Mesendoderm (in vitro differentiated cells): Measurements from ENCODE around the gene CADPS. TPM values are rescaled to one million over a fixed set of nuclear protein-coding genes. Genes with fewer than 3 reads are reported as not detected.

Source experiments
- DNase-seq: peaks from one replicate; pipeline ENCODE4 v3.0.0; 2013
- H2AK5ac ChIP-seq: 2 replicates; pipeline ENCODE4 v1.6.1; 2013; ENCODE audit warnings: low read length, inconsistent platforms
- H2BK120ac ChIP-seq: 2 replicates; pipeline ENCODE4 v1.6.1; 2013; ENCODE audit warnings: low read depth, mild to moderate bottlenecking, low read length, moderate library complexity, mixed read lengths
- H2BK15ac ChIP-seq: replicated peaks from 2 replicates; pipeline ENCODE4 v1.6.1; 2013; ENCODE audit warnings: low read depth, mild to moderate bottlenecking, moderate library complexity
- H2BK5ac ChIP-seq: 2 replicates; pipeline ENCODE4 v1.6.1; 2013; ENCODE audit warnings: low read length, inconsistent platforms
- H3K18ac ChIP-seq: 2 replicates; pipeline ENCODE4 v1.6.1; 2013; ENCODE audit warnings: mild to moderate bottlenecking, low read length, mixed read lengths
- H3K23ac ChIP-seq: one replicate; pipeline ENCODE4 v1.6.1; 2013; ENCODE audit warnings: low read length
- H3K27ac ChIP-seq: 2 replicates; pipeline ENCODE4 v1.5.1; 2013; ENCODE audit warnings: low read depth, mild to moderate bottlenecking, inconsistent platforms, low read length, moderate library complexity
- H3K27me3 ChIP-seq: 2 replicates; pipeline ENCODE4 v1.6.1; 2013; ENCODE audit warnings: low read length, control low read depth, mild to moderate bottlenecking, inconsistent platforms; ENCODE audit not compliant: insufficient read depth, poor library complexity
- H3K36me3 ChIP-seq: 2 replicates; pipeline ENCODE4 v1.6.1; 2013; ENCODE audit warnings: low read length, inconsistent platforms; ENCODE audit not compliant: control insufficient read depth, insufficient read depth
- H3K4ac ChIP-seq: one replicate; pipeline ENCODE4 v1.6.1; 2013; ENCODE audit warnings: low read depth, mild to moderate bottlenecking, low read length, moderate library complexity
- H3K4me1 ChIP-seq: 2 replicates; pipeline ENCODE4 v1.6.1; 2013; ENCODE audit warnings: low read depth, low read length, inconsistent platforms; ENCODE audit not compliant: control insufficient read depth
- H3K4me2 ChIP-seq: 2 replicates; pipeline ENCODE4 v1.6.1; 2013; ENCODE audit warnings: low read length
- H3K4me3 ChIP-seq: 2 replicates; pipeline ENCODE4 v1.5.1; 2013; ENCODE audit warnings: mild to moderate bottlenecking, low read length
- H3K56ac ChIP-seq: one replicate; pipeline ENCODE4 v1.6.1; 2013; ENCODE audit warnings: low read length
- H3K79me1 ChIP-seq: 2 replicates; pipeline ENCODE4 v1.6.1; 2013; ENCODE audit warnings: low read length, inconsistent platforms
- H3K79me2 ChIP-seq: 2 replicates; pipeline ENCODE4 v1.6.1; 2013; ENCODE audit warnings: mild to moderate bottlenecking, low read length; ENCODE audit not compliant: control insufficient read depth, insufficient read depth
- H3K9ac ChIP-seq: 2 replicates; pipeline ENCODE4 v1.6.1; 2013; ENCODE audit warnings: low read length, inconsistent platforms
- H4K5ac ChIP-seq: one replicate; pipeline ENCODE4 v1.6.1; 2013; ENCODE audit warnings: low read length
- H4K8ac ChIP-seq: one replicate; pipeline ENCODE4 v1.6.1; 2013; ENCODE audit warnings: low read depth, mild to moderate bottlenecking, control low read depth, low read length, moderate library complexity
- WGBS: extraction: QIAGEN DNeasy Blood & Tissue Kit; methylation state at CpG from one replicate; pipeline ENCODE4 v1.1.7; 2013; ENCODE audit warnings: low lambda C conversion rate, missing lambda C conversion rate; ENCODE audit not compliant: insufficient coverage; ENCODE audit errors: extremely low coverage; 5-methylcytosine and 5-hydroxymethylcytosine counted together
- polyA plus RNA-seq, 2 experiments: library from polyadenylated mRNA; stranded (reverse); fragments of 200-250 nt; gene quantifications; one replicate each; pipeline ENCODE4 v1.2.3, GENCODE V29; 2013

Gene CADPS
- 5.3 TPM for polyA plus RNA-seq (2013, experiment 1 of 2)
- 5.6 TPM for polyA plus RNA-seq (2013, experiment 2 of 2)

- Histone ChIP-seq H3K4me3 (peak within 1 kb of the TSS; percentile 67), H4K5ac (no peak within 1 kb of the TSS), H3K4me2 (peak within 1 kb of the TSS; percentile 94), H3K4me1 (peaks cover 5% of the 10 kb centered on the region), H2AK5ac (no peak within 1 kb of the TSS), H3K27me3 (no peaks in the 10 kb centered on the region), H2BK120ac (no peak within 1 kb of the TSS), H3K9ac (peak within 1 kb of the TSS; percentile 71), H3K56ac (peak within 1 kb of the TSS; percentile 93), H2BK15ac (no peak within 1 kb of the TSS), H3K36me3 (no peaks in the 10 kb centered on the region), H2BK5ac (peak within 1 kb of the TSS; percentile 64), H3K4ac (no peak within 1 kb of the TSS), H3K27ac (peak within 1 kb of the TSS; percentile 73), H3K18ac (peak within 1 kb of the TSS; percentile 8), H3K23ac (peak within 1 kb of the TSS; percentile 75), H3K79me2 (no peaks in the 10 kb centered on the region), H3K79me1 (no peaks in the 10 kb centered on the region), H4K8ac (no peak within 1 kb of the TSS)
- WGBS = no CpG with 5 or more reads among the region's 85 CpGs
- peak; percentile 86 for DNase-seq
Measured at GRCh38 chr3:62874711-62875557, at the start of gene CADPS. CADPS (minus strand) TSS chr3:62875416; CDS start chr3:62875029, 387 bp downstream.

GRCh38 chr3:62923066-62923465 is 47.9 kb upstream of the CADPS start:
- no peaks in the 10 kb centered on the region for H3K27me3 ChIP-seq
- H3K4me3 ChIP-seq = no peak overlapping the region
- H2BK15ac ChIP-seq = no peak overlapping the region
- H3K4ac ChIP-seq = no peak overlapping the region
- H4K5ac ChIP-seq = no peak overlapping the region
- H3K79me2 ChIP-seq = no peaks in the 10 kb centered on the region
- H2AK5ac ChIP-seq = no peak overlapping the region
- H3K23ac ChIP-seq = no peak overlapping the region
- H2BK5ac ChIP-seq = no peak overlapping the region
- no peak overlapping the region for H3K4me2 ChIP-seq
- no peak overlapping the region for H3K9ac ChIP-seq
- no peak for DNase-seq
- no peak overlapping the region for H2BK120ac ChIP-seq
- no peak overlapping the region for H3K18ac ChIP-seq
- WGBS = no CpG with 5 or more reads among the region's 2 CpGs
- H3K36me3 ChIP-seq = no peaks in the 10 kb centered on the region
- H3K56ac ChIP-seq = no peak overlapping the region
- H3K79me1 ChIP-seq = no peaks in the 10 kb centered on the region
- no peak overlapping the region for H4K8ac ChIP-seq
- no peak overlapping the region for H3K27ac ChIP-seq
- no peaks in the 10 kb centered on the region for H3K4me1 ChIP-seq

GRCh38 chr3:62922326-62922725 is 47.1 kb upstream of the CADPS start:
- Histone ChIP-seq H4K5ac (no peak overlapping the region), H3K18ac (no peak overlapping the region), H3K4me3 (no peak overlapping the region), H3K4ac (no peak overlapping the region), H2AK5ac (no peak overlapping the region), H3K23ac (no peak overlapping the region), H2BK120ac (no peak overlapping the region), H3K4me2 (no peak overlapping the region), H2BK15ac (no peak overlapping the region), H3K79me1 (no peaks in the 10 kb centered on the region), H3K4me1 (no peaks in the 10 kb centered on the region), H3K27me3 (no peaks in the 10 kb centered on the region), H3K9ac (no peak overlapping the region), H3K56ac (no peak overlapping the region), H4K8ac (no peak overlapping the region), H2BK5ac (no peak overlapping the region), H3K27ac (no peak overlapping the region), H3K36me3 (no peaks in the 10 kb centered on the region), H3K79me2 (no peaks in the 10 kb centered on the region)
- no peak for DNase-seq
- WGBS = no CpG with 5 or more reads among the region's 2 CpGs

- Histone ChIP-seq H2BK5ac (no peak overlapping the region), H3K27me3 (no peaks in the 10 kb centered on the region), H2BK120ac (no peak overlapping the region), H4K8ac (no peak overlapping the region), H3K79me2 (no peaks in the 10 kb centered on the region), H3K27ac (no peak overlapping the region), H3K79me1 (no peaks in the 10 kb centered on the region), H3K23ac (no peak overlapping the region), H3K56ac (no peak overlapping the region), H4K5ac (no peak overlapping the region), H2AK5ac (no peak overlapping the region), H3K36me3 (no peaks in the 10 kb centered on the region), H3K4me3 (no peak overlapping the region), H3K4me1 (no peaks in the 10 kb centered on the region), H3K18ac (no peak overlapping the region), H3K9ac (no peak overlapping the region), H3K4me2 (no peak overlapping the region), H3K4ac (no peak overlapping the region), H2BK15ac (no peak overlapping the region)
- no peak for DNase-seq
Measured at GRCh38 chr3:62920466-62920784, 45.2 kb upstream of the CADPS start.

GRCh38 chr3:62919784-62920465 is 44.7 kb upstream of the CADPS start:
- Histone ChIP-seq H3K79me2 (no peaks in the 10 kb centered on the region), H3K79me1 (no peaks in the 10 kb centered on the region), H3K4me1 (no peaks in the 10 kb centered on the region), H3K27ac (no peak overlapping the region), H3K4me3 (no peak overlapping the region), H3K27me3 (no peaks in the 10 kb centered on the region), H2AK5ac (no peak overlapping the region), H3K18ac (no peak overlapping the region), H3K36me3 (no peaks in the 10 kb centered on the region), H3K4ac (no peak overlapping the region), H2BK5ac (no peak overlapping the region), H2BK120ac (no peak overlapping the region), H3K56ac (no peak overlapping the region), H3K4me2 (no peak overlapping the region), H2BK15ac (no peak overlapping the region), H4K5ac (no peak overlapping the region), H3K9ac (no peak overlapping the region), H4K8ac (no peak overlapping the region), H3K23ac (no peak overlapping the region)
- DNase-seq = no peak
- WGBS = no CpG with 5 or more reads among the region's 7 CpGs
